M059J (cell line): ENCODE data around the gene LIN37. TPM values are rescaled to one million over a fixed set of nuclear protein-coding genes. Genes with fewer than 3 reads are reported as not detected.

Source experiments
- DNase-seq: peaks from one replicate; pipeline ENCODE4 v3.0.0-alpha.2; 2012; ENCODE audit warnings: low read depth
- total RNA-seq: library from RNA; depleted of rRNA; stranded (reverse); fragments of >200 nt; shearing (Covaris generic); gene quantifications from 2 replicates; pipeline ENCODE4 v1.2.3, GENCODE V29; 2014; rRNA removed

LIN37 gene
- total RNA-seq, result 4.3 and 12.2 TPM in 2 replicates

GRCh38 chr19:35748106-35749020 lies at the start of gene LIN37:
Gene LIN37, plus strand, starts transcription at chr19:35748576. Its CDS starts 149 bp downstream, at chr19:35748725.
- DNase-seq, result peak; percentile 99

GRCh38 chr19:35702223-35703012 lies 46.0 kb upstream of the LIN37 start:
- DNase-seq, result peak; percentile 98

- no peak for DNase-seq
These were observed 45.0 kb upstream of the LIN37 start for GRCh38 chr19:35703343-35703742.

GRCh38 chr19:35704218-35704617 lies 44.2 kb upstream of the LIN37 start, which contains the start of gene ZBTB32:
Gene ZBTB32, plus strand, starts transcription at chr19:35704558. Its CDS starts 10,069 bp downstream, at chr19:35714627.
- DNase-seq, result peak; percentile 37

- no peak for DNase-seq
These were observed 40.0 kb upstream of the LIN37 start for GRCh38 chr19:35708391-35708790.

GRCh38 chr19:35710784-35711723 lies 37.3 kb upstream of the LIN37 start:
- no peak for DNase-seq

- no peak for DNase-seq
These were observed 35.5 kb upstream of the LIN37 start for GRCh38 chr19:35712567-35713505.

- DNase-seq, result no peak
These were observed 34.9 kb upstream of the LIN37 start for GRCh38 chr19:35713506-35713850.

GRCh38 chr19:35713904-35714495 lies 34.4 kb upstream of the LIN37 start:
- no peak for DNase-seq

- no peak for DNase-seq
These were observed 33.6 kb upstream of the LIN37 start for GRCh38 chr19:35714601-35715354.

GRCh38 chr19:35715355-35715809 lies 33.0 kb upstream of the LIN37 start:
- DNase-seq, result no peak

- no peak for DNase-seq
These were observed 32.2 kb upstream of the LIN37 start for GRCh38 chr19:35715981-35716800.

- DNase-seq, result peak; percentile 94
These were observed 31.3 kb upstream of the LIN37 start for GRCh38 chr19:35716801-35717664.

GRCh38 chr19:35717665-35718344 lies 30.6 kb upstream of the LIN37 start, which contains the start of gene KMT2B:
Gene KMT2B, plus strand, starts transcription at chr19:35718003. Its CDS starts 16 bp downstream, at chr19:35718019.
- DNase-seq, result no peak

- peak; percentile 30 for DNase-seq
These were observed 29.9 kb upstream of the LIN37 start for GRCh38 chr19:35718345-35719041.
